Stimulated activated CD4-positive, alpha-beta T cell treated with anti-CD3 and anti-CD28 coated beads, Interleukin-1b, Interleukin-23, amount 100 ng/mL, for 1 hour (primary cell): ENCODE data around the gene TMCO1.
"Not testable (repeated sequence)": the region's sequence is repeated elsewhere in the genome, so short reads cannot be mapped to it uniquely, and the experiment has no call there.

Experiments used
- DNase-seq, 2 donors: peaks; one replicate each; pipeline ENCODE4 v3.0.0-alpha.2; 2020; ENCODE audit warnings: low read depth in 2 of 2

The TMCO1 gene

DNA sequence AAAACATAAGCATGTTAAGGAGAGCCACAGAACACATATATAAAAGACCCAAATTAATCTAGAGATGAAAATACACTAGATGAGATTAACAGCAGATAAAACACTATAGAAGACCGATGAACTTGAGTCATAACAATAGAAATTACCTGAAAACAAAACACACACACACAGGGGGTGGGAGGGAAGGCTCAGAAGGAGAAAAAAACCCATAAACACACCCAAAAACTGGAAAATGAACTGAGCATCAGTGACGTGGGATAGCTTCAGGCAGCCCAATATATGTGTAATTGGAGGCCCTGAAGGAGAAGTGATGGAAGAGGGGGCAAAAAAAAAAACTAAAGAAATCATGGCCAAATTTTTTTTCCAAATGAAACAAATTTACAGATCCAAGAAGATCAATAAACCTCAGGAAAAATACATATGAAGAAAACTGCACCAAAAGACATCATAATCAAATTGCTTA is 81.7 kb downstream of the TMCO1 start:
- no peak for DNase-seq

DNA sequence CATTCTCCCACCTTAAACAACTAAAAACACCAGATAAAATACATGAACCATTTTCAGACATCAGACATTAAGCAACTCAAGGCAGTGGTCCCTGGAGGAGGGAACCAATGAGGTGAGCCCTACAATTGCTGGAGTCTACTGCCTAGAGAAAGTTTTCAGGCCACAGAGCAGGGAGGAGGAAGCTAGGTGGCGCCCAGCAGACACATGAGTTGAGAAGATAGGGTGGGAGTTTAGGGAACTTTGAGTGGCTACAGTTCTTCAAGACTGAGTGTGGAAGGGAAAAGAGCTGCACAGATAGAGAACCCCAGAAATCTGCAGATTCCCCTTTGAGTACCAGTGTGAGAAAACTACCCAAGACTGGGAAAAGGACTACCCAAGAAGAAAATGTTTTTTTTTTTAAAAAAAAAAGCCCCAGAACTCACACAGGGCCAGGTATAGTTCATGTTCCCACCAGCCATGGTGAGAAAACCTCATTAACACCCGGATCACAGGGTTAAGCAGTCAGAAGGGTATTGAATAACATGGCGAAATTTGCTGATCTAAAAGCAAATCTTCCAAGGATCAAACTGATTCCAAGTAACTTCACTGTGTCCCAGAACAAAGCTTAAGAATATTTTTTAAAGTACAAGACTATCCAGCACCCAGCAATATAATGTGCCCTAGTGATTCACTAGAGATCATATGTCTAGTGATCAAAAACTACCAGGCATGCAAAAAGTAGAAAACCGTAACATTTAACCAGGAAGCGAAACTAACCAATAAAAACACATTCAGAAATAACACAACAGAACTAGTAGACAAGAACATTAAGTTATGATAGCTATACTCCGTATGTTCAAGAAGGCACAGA is 82.3 kb downstream of the TMCO1 start:
- DNase-seq = no peak

DNA sequence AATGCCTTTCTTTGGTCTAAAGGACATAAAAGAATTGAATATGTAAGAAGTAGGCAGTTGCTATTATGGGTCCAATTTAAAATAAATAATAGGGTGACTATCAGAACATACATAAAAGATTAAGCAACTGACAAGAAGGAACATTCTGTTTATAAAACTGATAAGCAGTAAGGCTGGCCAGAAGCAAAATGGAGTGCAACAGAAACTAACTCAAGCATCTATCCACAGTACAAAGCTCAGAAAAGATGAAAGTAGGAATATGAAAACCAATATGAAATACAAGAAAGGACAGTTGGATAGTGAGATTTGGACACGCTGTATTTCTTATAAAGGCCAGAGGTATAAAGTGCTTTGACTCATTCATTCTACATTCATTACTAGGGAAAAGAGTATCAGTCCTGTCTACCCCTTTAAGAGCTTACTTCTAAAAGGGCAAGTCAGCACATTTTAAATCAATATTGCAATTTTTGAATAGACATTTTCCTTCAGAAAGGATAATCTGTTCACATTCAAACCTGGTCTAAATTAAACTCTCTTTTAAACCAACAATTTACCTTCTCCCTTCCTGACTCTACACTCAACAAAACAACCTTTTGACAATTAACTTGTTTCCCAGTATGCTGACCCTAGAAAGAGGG is 84.7 kb downstream of the TMCO1 start:
- no peak for DNase-seq

GRCh38 chr1:165680773-165681172 is 87.9 kb downstream of the TMCO1 start:
- not testable (repeated sequence) for DNase-seq

DNA sequence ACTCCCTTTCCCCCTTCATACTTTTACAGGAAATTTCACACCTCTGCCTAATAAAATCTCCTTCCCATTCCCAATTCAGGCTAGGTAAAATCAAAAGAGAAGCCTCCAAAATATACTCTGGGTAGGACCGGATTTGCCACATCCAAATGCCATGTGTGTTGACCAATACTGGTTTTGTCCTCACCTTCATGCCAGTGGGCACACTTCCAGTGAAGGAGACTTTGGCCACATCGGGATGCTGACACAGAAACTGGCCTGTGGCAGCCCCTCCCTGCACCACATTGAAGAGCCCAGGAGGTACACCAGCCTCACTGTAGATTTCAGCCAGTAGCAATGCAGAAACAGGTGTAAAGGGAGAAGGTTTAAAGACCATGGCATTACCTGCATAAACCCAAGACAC is 88.4 kb downstream of the TMCO1 start:
- no peak for DNase-seq

DNA sequence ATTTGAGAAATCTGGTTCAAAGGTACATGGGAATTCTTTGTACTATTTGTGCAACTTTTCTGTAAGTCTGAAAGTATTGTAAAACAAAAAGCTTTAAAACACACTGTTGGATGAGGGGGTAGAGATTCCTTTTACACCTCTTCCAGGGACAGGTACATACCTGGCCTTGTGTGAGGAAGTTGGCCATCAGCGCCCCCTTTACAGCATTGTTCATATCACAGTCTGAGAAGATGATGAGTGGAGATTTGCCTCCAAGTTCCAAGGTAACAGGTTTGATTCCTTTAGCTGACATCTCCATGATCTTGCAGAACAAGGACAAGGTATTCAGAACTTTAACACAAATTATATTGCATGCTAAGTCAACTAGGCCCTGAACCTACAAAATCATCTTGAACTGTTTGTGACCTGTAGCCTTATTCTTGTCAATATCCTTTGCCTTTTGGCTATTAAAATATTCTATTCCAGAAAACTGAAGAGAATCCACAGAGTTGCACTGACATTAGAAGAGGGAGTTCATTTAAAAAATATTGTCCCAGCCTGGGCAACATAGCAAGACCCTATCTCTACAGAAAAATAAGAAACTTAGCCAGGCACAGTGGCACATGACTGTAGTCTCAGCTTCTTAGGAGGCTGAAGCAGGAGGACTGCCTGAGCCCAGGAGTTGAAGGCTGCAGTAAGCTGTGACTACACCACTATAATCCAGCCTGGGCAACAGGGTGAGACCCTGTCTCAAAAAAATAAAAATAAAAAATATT is 89.2 kb downstream of the TMCO1 start:
- DNase-seq = no peak

GRCh38 chr1:165678509-165678908 is 90.2 kb downstream of the TMCO1 start:
- DNase-seq = no peak
